Immature natural killer cell (primary cell): Measurements from ENCODE around the gene LTBP4. TPM values are rescaled to one million over a fixed set of nuclear protein-coding genes. Genes with fewer than 3 reads are reported as not detected.

Experiments
- DNase-seq, 3 donors: peaks; one replicate each; pipeline ENCODE4 v3.0.0; 2022; ENCODE audit warnings: mixed read lengths in 1 of 3
- H3K27ac Mint-ChIP-seq, 6 donors: one replicate each; pipeline ENCODE4 v1.8.0; 2020; ENCODE audit warnings: mixed read lengths in 6 of 6, mild to moderate bottlenecking in 5 of 6, inconsistent platforms in 4 of 6, moderate library complexity in 3 of 6
- H3K27me3 Mint-ChIP-seq, 3 donors: one replicate each; pipeline ENCODE4 v1.8.0; 2020 to 2021; ENCODE audit warnings: low read depth in 3 of 3, mild to moderate bottlenecking in 3 of 3, mixed read lengths in 3 of 3, moderate library complexity in 3 of 3, inconsistent platforms in 1 of 3
- H3K36me3 Mint-ChIP-seq, 3 donors: one replicate each; pipeline ENCODE4 v1.8.0; 2020; ENCODE audit warnings: mixed read lengths in 3 of 3, inconsistent platforms in 2 of 3, mild to moderate bottlenecking in 2 of 3
- H3K4me1 Mint-ChIP-seq, 2 donors: one replicate each; pipeline ENCODE4 v1.8.0; 2020; ENCODE audit warnings: inconsistent platforms in 2 of 2, mild to moderate bottlenecking in 2 of 2, mixed read lengths in 2 of 2, moderate library complexity in 1 of 2
- H3K4me3 Mint-ChIP-seq, 5 donors: one replicate each; pipeline ENCODE4 v1.8.0; 2020; ENCODE audit warnings: mild to moderate bottlenecking in 5 of 5, mixed read lengths in 5 of 5, inconsistent platforms in 3 of 5, moderate library complexity in 3 of 5
- H3K9me3 Mint-ChIP-seq, 6 donors: one replicate each; pipeline ENCODE4 v1.8.0; 2020; ENCODE audit warnings: mild to moderate bottlenecking in 6 of 6, mixed read lengths in 6 of 6, inconsistent platforms in 4 of 6, moderate library complexity in 3 of 6
- polyA plus RNA-seq, 3 donors: library from polyadenylated mRNA; unstranded; fragments of 300-500 nt; fragmentation: Illumina TruSeq; gene quantifications; one replicate each; pipeline ENCODE4 v1.2.3, GENCODE V29; 2021

LTBP4 gene
- polyA plus RNA-seq, 3 donors from 2014 or later, result 8.9 to 21.5 (median 18.8) TPM

DNA sequence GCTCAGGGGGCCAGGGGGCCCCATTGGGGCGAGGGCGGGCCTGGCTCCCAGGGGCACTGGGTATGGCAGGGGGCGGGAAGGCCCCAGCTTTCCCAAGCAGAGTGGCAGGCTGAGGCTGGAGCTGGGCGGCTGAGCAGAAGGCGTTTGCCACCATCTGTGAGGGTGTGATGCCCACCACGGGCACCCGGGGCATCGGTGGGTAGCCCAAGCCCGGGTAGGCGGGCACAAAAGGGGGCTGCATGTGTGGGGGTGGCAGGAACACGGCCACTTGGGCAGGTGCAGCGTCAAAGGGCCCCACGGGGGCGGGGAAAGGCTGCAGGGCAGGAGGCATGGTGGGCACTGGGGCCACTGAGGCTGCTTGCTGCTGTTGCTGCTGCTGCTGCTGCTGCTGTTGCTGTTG lies 66.4 kb downstream of the LTBP4 start:
- peaks cover 0 to 3% (median 3%) of the 10 kb centered on the region in 3 donors for H3K27me3 Mint-ChIP-seq
- no peak for DNase-seq
- peaks cover 13 to 27% (median 13%) of the 10 kb centered on the region in 3 donors for H3K36me3 Mint-ChIP-seq
- H3K9me3 Mint-ChIP-seq, result peaks cover 0 to 2% (median 0%) of the 10 kb centered on the region in 6 donors
- no peak overlapping the region for H3K27ac Mint-ChIP-seq
- no peak overlapping the region for H3K4me3 Mint-ChIP-seq
- H3K4me1 Mint-ChIP-seq, result peaks cover 8 to 11% of the 10 kb centered on the region in 2 donors

GRCh38 chr19:40668991-40669614 lies 67.9 kb downstream of the LTBP4 start:
- H3K27me3 Mint-ChIP-seq, result peaks cover 0 to 2% (median 0%) of the 10 kb centered on the region in 3 donors
- DNase-seq, result no peak
- H3K9me3 Mint-ChIP-seq, result peaks cover 0 to 2% (median 0%) of the 10 kb centered on the region in 6 donors
- H3K4me1 Mint-ChIP-seq, result peaks cover 0 to 2% of the 10 kb centered on the region in 2 donors
- H3K36me3 Mint-ChIP-seq, result peaks cover 13 to 27% (median 13%) of the 10 kb centered on the region in 3 donors
- H3K4me3 Mint-ChIP-seq, result no peak overlapping the region
- no peak overlapping the region for H3K27ac Mint-ChIP-seq

GRCh38 chr19:40671404-40671803 lies 70.2 kb downstream of the LTBP4 start:
- Mint-ChIP-seq H3K4me1 (peaks cover 0 to 4% of the 10 kb centered on the region in 2 donors), H3K9me3 (peaks cover 0 to 2% (median 0%) of the 10 kb centered on the region in 6 donors), H3K27me3 (peaks cover 0 to 2% (median 1%) of the 10 kb centered on the region in 3 donors), H3K36me3 (peaks cover 13 to 30% (median 13%) of the 10 kb centered on the region in 3 donors), H3K4me3 (no peak overlapping the region), H3K27ac (peak overlapping the region in 1 of 6 donors; percentile 5)
- no peak for DNase-seq

GRCh38 chr19:40672038-40672437 lies 70.9 kb downstream of the LTBP4 start:
- H3K27ac Mint-ChIP-seq, result no peak overlapping the region
- DNase-seq, result no peak
- H3K27me3 Mint-ChIP-seq, result peaks cover 0 to 1% (median under 1%) of the 10 kb centered on the region in 3 donors
- H3K4me1 Mint-ChIP-seq, result peaks cover 0 to 4% of the 10 kb centered on the region in 2 donors
- H3K4me3 Mint-ChIP-seq, result no peak overlapping the region
- H3K36me3 Mint-ChIP-seq, result peaks cover 13 to 30% (median 13%) of the 10 kb centered on the region in 3 donors
- peaks cover 0 to 2% (median 0%) of the 10 kb centered on the region in 6 donors for H3K9me3 Mint-ChIP-seq

DNA sequence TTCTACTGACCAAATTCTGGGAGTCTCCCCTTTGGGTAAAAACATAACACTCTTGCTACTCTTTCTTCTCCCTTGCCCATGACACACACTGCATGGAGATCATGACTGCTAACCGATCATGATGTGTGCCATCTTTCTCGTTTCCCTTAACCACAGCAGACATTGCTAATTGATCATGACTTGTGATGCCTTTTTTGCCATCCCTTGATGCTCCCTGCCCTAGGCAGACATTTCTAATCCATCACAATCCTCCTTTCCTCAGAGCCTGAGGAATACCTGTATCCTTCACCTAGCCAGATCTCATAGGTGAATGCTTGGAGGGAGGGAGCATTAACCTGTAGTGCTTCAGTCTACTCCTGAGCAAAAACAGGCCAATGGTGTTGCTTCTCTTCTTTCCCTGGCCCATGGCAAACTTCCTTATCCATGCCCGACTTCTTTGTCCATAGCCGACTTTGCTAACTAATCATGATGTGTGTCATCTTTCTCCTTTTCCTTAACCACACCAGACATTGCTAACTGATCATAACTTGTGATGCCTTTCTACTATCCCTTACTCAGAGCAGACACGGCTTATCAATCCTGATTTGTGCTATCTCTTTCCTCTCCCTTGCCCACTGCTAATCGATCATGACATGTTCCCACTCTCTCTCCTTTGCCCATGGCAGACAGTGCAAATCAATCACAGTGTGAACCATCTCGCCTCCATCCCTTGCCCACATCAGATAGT lies 71.6 kb downstream of the LTBP4 start:
- peaks cover 0 to 1% (median 0%) of the 10 kb centered on the region in 3 donors for H3K27me3 Mint-ChIP-seq

GRCh38 chr19:40673397-40673796 lies 72.2 kb downstream of the LTBP4 start:
- H3K36me3 Mint-ChIP-seq, result peaks cover 13 to 35% (median 19%) of the 10 kb centered on the region in 3 donors
- H3K27ac Mint-ChIP-seq, result no peak overlapping the region
- peaks cover 0 to 2% (median 0%) of the 10 kb centered on the region in 6 donors for H3K9me3 Mint-ChIP-seq
- peaks cover 0 to 4% of the 10 kb centered on the region in 2 donors for H3K4me1 Mint-ChIP-seq
- DNase-seq, result peak; percentile 75 to 84 (median 75)
- peaks cover 0 to 1% (median 0%) of the 10 kb centered on the region in 3 donors for H3K27me3 Mint-ChIP-seq
- no peak overlapping the region for H3K4me3 Mint-ChIP-seq

More for the DNA sequence above, 71.6 kb downstream of the LTBP4 start:
- H3K4me1 Mint-ChIP-seq, result peaks cover 0 to 4% of the 10 kb centered on the region in 2 donors
- H3K9me3 Mint-ChIP-seq, result peaks cover 0 to 2% (median 0%) of the 10 kb centered on the region in 6 donors
- DNase-seq, result no peak
- H3K27ac Mint-ChIP-seq, result no peak overlapping the region
- H3K4me3 Mint-ChIP-seq, result no peak overlapping the region
- H3K36me3 Mint-ChIP-seq, result peaks cover 13 to 33% (median 16%) of the 10 kb centered on the region in 3 donors

DNA sequence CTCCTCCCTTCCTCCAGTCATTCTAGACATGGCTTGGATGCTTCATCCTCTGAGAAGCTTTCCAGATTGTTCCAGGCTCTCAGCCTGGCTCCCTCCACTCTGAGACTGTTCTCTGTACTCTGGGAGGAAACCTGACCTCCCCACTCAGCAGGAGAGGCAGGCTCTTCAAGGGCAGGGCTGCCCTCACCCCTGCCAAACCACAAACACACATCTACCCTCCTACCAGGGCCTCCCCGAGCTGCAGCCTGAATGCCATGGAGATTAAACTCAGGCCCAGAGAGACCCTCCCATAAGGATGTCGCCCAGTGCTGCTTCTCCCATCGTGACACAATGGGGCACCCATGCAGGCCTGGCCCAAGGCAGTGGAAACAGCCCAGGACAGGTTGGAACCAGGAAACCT lies 73.1 kb downstream of the LTBP4 start:
- Mint-ChIP-seq H3K27ac (no peak overlapping the region), H3K4me3 (no peak overlapping the region), H3K4me1 (peaks cover 0 to 4% of the 10 kb centered on the region in 2 donors), H3K27me3 (peaks cover 0 to 1% (median 0%) of the 10 kb centered on the region in 3 donors), H3K36me3 (peaks cover 8 to 30% (median 18%) of the 10 kb centered on the region in 3 donors), H3K9me3 (peaks cover 0 to 2% (median 0%) of the 10 kb centered on the region in 6 donors)
- DNase-seq, result peak in 2 of 3 donors; percentile 15 to 36

GRCh38 chr19:40677156-40677555 lies 76.0 kb downstream of the LTBP4 start:
- Mint-ChIP-seq H3K27me3 (peaks cover 0 to 1% (median 0%) of the 10 kb centered on the region in 3 donors), H3K27ac (no peak overlapping the region), H3K4me1 (peaks cover 0 to 1% of the 10 kb centered on the region in 2 donors), H3K36me3 (peaks cover 0 to 16% (median 16%) of the 10 kb centered on the region in 3 donors), H3K4me3 (no peak overlapping the region), H3K9me3 (no peaks in the 10 kb centered on the region)
- DNase-seq, result no peak

Other genes starting within 250 kb of the LTBP4 start
- under 1 TPM in 1 of 3 donors, not detected in 2; 0.15 TPM for gene HIPK4, start 211.2 kb upstream of the LTBP4 start, polyA plus RNA-seq
- gene PRX, start 188.0 kb upstream of the LTBP4 start, polyA plus RNA-seq, result 10 to 100 TPM in 1 of 3 donors, 1 to 10 TPM in 1, under 1 TPM in 1; 0.62 to 13.0 (median 1.2) TPM
- 10 to 100 TPM; 45.2 to 55.2 (median 49.3) TPM for gene SERTAD1, start 175.4 kb upstream of the LTBP4 start, polyA plus RNA-seq
- gene SERTAD3, start 157.0 kb upstream of the LTBP4 start, polyA plus RNA-seq, result 10 to 100 TPM; 25.9 to 82.2 (median 62.0) TPM
- gene BLVRB, start 135.6 kb upstream of the LTBP4 start, polyA plus RNA-seq, result 10 to 100 TPM; 30.8 to 52.5 (median 45.9) TPM
- gene SPTBN4, start 134.4 kb upstream of the LTBP4 start, polyA plus RNA-seq, result under 1 TPM in 1 of 3 donors, not detected in 2; 0.26 TPM
- gene SHKBP1, start 24.5 kb upstream of the LTBP4 start, polyA plus RNA-seq, result 100 to 1,000 TPM; 115 to 186 (median 156) TPM
- gene NUMBL, start 89.3 kb downstream of the LTBP4 start, polyA plus RNA-seq, result 1 to 10 TPM in 2 of 3 donors, not detected in 1; 1.3 to 1.7 TPM
- gene COQ8B, start 115.5 kb downstream of the LTBP4 start, polyA plus RNA-seq, result 10 to 100 TPM; 18.3 to 23.5 (median 20.8) TPM
- 1 to 10 TPM; 3.8 to 8.1 (median 4.5) TPM for gene ITPKC, start 115.7 kb downstream of the LTBP4 start, polyA plus RNA-seq
- gene ACTMAP, start 149.1 kb downstream of the LTBP4 start, polyA plus RNA-seq, result 1 to 10 TPM in 2 of 3 donors, not detected in 1; 3.1 to 6.2 TPM
- gene SNRPA, start 149.8 kb downstream of the LTBP4 start, polyA plus RNA-seq, result 10 to 100 TPM; 28.9 to 78.7 (median 39.2) TPM
- not detected for gene MIA, start 174.2 kb downstream of the LTBP4 start, polyA plus RNA-seq
- gene RAB4B, start 176.9 kb downstream of the LTBP4 start, polyA plus RNA-seq, result 100 to 1,000 TPM; 129 to 151 (median 150) TPM
- 100 to 1,000 TPM in 2 of 3 donors, 10 to 100 TPM in 1; 88.4 to 124 (median 101) TPM for gene EGLN2, start 197.8 kb downstream of the LTBP4 start, polyA plus RNA-seq
- gene CYP2A6, start 249.1 kb downstream of the LTBP4 start, polyA plus RNA-seq, result under 1 TPM in 1 of 3 donors, not detected in 2; 0.48 TPM